GM18507 (cell line): ENCODE measurements around the gene HLX.

ENCODE experiments used
- DNase-seq: peaks from one replicate; pipeline ENCODE4 v3.0.0; 2011; ENCODE audit warnings: low read depth; ENCODE audit not compliant: insufficient read length; ENCODE audit errors: extremely low spot score
- FAIRE-seq: peaks from 2 replicates; lab custom pipeline; 2011; peaks lifted over from hg19 to GRCh38; lab: Jason Lieb, UNC

Gene HLX

GRCh38 chr1:220894025-220894923, 15.0 kb downstream of the HLX start:
- no peak for FAIRE-seq

GRCh38 chr1:220894924-220895256, 15.6 kb downstream of the HLX start:
- DNase-seq (no peak), FAIRE-seq (no peak)

More at GRCh38 chr1:220894025-220894923, 15.0 kb downstream of the HLX start:
- DNase-seq, result no peak

GRCh38 chr1:220895412-220895946, 16.2 kb downstream of the HLX start:
- FAIRE-seq (no peak), DNase-seq (no peak)

- FAIRE-seq, result no peak
- DNase-seq, result no peak
Observed at GRCh38 chr1:220896092-220896491, 16.8 kb downstream of the HLX start.

GRCh38 chr1:220900842-220901241, 21.6 kb downstream of the HLX start:
- FAIRE-seq (no peak), DNase-seq (no peak)

- DNase-seq, result no peak
- no peak for FAIRE-seq
Observed at GRCh38 chr1:220901881-220902280, 22.6 kb downstream of the HLX start.

- FAIRE-seq (no peak), DNase-seq (no peak)
Observed at GRCh38 chr1:220902916-220903315, 23.7 kb downstream of the HLX start.

- no peak for DNase-seq
- FAIRE-seq, result no peak
Observed at GRCh38 chr1:220904876-220905275, 25.6 kb downstream of the HLX start.

GRCh38 chr1:220905650-220906560, 26.7 kb downstream of the HLX start:
- FAIRE-seq (no peak), DNase-seq (no peak)

- FAIRE-seq (no peak), DNase-seq (no peak)
Observed at GRCh38 chr1:220906561-220907334, 27.5 kb downstream of the HLX start.

- FAIRE-seq, result peak; percentile 56
- no peak for DNase-seq
Observed at GRCh38 chr1:220908757-220909156, 29.5 kb downstream of the HLX start.

- no peak for FAIRE-seq
Observed at GRCh38 chr1:220910021-220910420, 30.8 kb downstream of the HLX start.

GRCh38 chr1:220914283-220915116, 35.3 kb downstream of the HLX start:
- no peak for FAIRE-seq

More at GRCh38 chr1:220910021-220910420, 30.8 kb downstream of the HLX start:
- DNase-seq, result no peak

GRCh38 chr1:220915117-220915440, 35.8 kb downstream of the HLX start:
- FAIRE-seq (no peak), DNase-seq (no peak)

More at GRCh38 chr1:220914283-220915116, 35.3 kb downstream of the HLX start:
- DNase-seq, result no peak

GRCh38 chr1:220915954-220916353, 36.7 kb downstream of the HLX start:
- DNase-seq (no peak), FAIRE-seq (no peak)

- FAIRE-seq (no peak), DNase-seq (no peak)
Observed at GRCh38 chr1:220917101-220917500, 37.9 kb downstream of the HLX start.

GRCh38 chr1:220917535-220918209, 38.4 kb downstream of the HLX start:
- no peak for DNase-seq
- no peak for FAIRE-seq

GRCh38 chr1:220918285-220918951, 39.2 kb downstream of the HLX start:
- DNase-seq (no peak), FAIRE-seq (no peak)
